H1 (cell line): Measurements from ENCODE around the gene MR1. TPM values are rescaled to one million over a fixed set of nuclear protein-coding genes. Genes with fewer than 3 reads are reported as not detected.

Experiments
- CTCF ChIA-PET: fragments of 300-600 bp; sonication (Branson Sonifier 250); formaldehyde crosslinking; loops from one replicate; lab custom pipeline; 2021; ENCODE audit not compliant: partially characterized antibody; lab: Charles Lee
- POLR2A ChIA-PET: fragments of 300-600 bp; sonication (Branson Sonifier 250); formaldehyde crosslinking; loops from one replicate; lab custom pipeline; 2021; ENCODE audit warnings: inconsistent platforms; ENCODE audit not compliant: partially characterized antibody; lab: Charles Lee
- DNase-seq, 2 experiments: peaks; one replicate each; pipeline versions ENCODE4 v3.0.0 to v3.0.0-alpha.2; 2010 to 2022; ENCODE audit warnings: low spot score in 2 of 2, low read depth in 1 of 2, mixed read lengths in 1 of 2
- FAIRE-seq: peaks from 2 replicates; lab custom pipeline; 2011; peaks lifted over from hg19 to GRCh38; lab: Jason Lieb, UNC
- H2AFZ ChIP-seq: 2 replicates; pipeline ENCODE4 v1.8.1; 2012; ENCODE audit warnings: low read length, inconsistent platforms
- H2AK5ac ChIP-seq: 2 replicates; pipeline ENCODE4 v1.6.1; 2013; ENCODE audit warnings: low read depth, low read length
- H2BK120ac ChIP-seq: replicated peaks from 2 replicates; pipeline ENCODE3; 2013; ENCODE audit warnings: low read depth, low read length, inconsistent platforms
- H2BK12ac ChIP-seq: 2 replicates; pipeline ENCODE4 v1.6.1; 2013; ENCODE audit warnings: low read depth, low read length
- H2BK15ac ChIP-seq: 2 replicates; pipeline ENCODE4 v1.6.1; 2013; ENCODE audit warnings: low read length
- H2BK20ac ChIP-seq: 2 replicates; pipeline ENCODE4 v1.6.1; 2013; ENCODE audit warnings: low read length
- H2BK5ac ChIP-seq: 2 replicates; pipeline ENCODE4 v1.6.1; 2013; ENCODE audit warnings: low read depth, low read length
- H3K14ac ChIP-seq: 2 replicates; pipeline ENCODE4 v1.6.1; 2013; ENCODE audit warnings: inconsistent platforms; ENCODE audit not compliant: insufficient read length
- H3K18ac ChIP-seq: 2 replicates; pipeline ENCODE4 v1.6.1; 2013; ENCODE audit warnings: low read length; ENCODE audit errors: extremely low read depth
- H3K23ac ChIP-seq: 2 replicates; pipeline ENCODE4 v1.6.1; 2013; ENCODE audit warnings: inconsistent platforms; ENCODE audit not compliant: insufficient read length
- H3K23me2 ChIP-seq: 2 replicates; pipeline ENCODE4 v1.6.1; 2013; ENCODE audit warnings: low read depth, low read length
- H3K27ac ChIP-seq: 2 replicates; pipeline ENCODE4 v1.6.1; 2011; ENCODE audit warnings: low read depth, low read length, inconsistent platforms
- H3K27me3 ChIP-seq, 4 experiments: replicated peaks in 1 of 4; 1 replicate in 1 of 4; 2 replicates in 3 of 4; pipeline versions ENCODE4 v1.6.1 to v1.8.1; 2011 to 2013; ENCODE audit warnings: low read length in 3 of 4, mild to moderate bottlenecking in 3 of 4, inconsistent platforms in 2 of 4, mixed read lengths in 2 of 4, moderate library complexity in 1 of 4; ENCODE audit not compliant: control insufficient read depth in 3 of 4, insufficient read depth in 3 of 4; ENCODE audit errors: extremely low read depth in 1 of 4
- H3K36me3 ChIP-seq, 4 experiments: 2 replicates each; pipeline versions ENCODE4 v1.6.1 to v1.8.1; 2011 to 2013; ENCODE audit warnings: mild to moderate bottlenecking in 4 of 4, low read length in 3 of 4, moderate library complexity in 2 of 4, control low read depth in 1 of 4, inconsistent platforms in 1 of 4; ENCODE audit not compliant: insufficient read depth in 4 of 4, control insufficient read depth in 2 of 4
- H3K4ac ChIP-seq: replicated peaks from 2 replicates; pipeline ENCODE3; 2013; ENCODE audit warnings: low read length, low read depth, mixed read lengths, inconsistent platforms; ENCODE audit not compliant: insufficient read length
- H3K4me1 ChIP-seq, 4 experiments: replicated peaks in 1 of 4; 1 replicate in 1 of 4; 2 replicates in 3 of 4; pipeline versions ENCODE4 v1.6.1 to v1.8.1; 2011 to 2013; ENCODE audit warnings: low read length in 3 of 4, inconsistent platforms in 2 of 4, mixed read lengths in 1 of 4; ENCODE audit not compliant: insufficient read depth in 4 of 4, control insufficient read depth in 3 of 4
- H3K4me2 ChIP-seq, 2 experiments: 2 replicates each; pipeline versions ENCODE4 v1.6.1 to v1.8.1; 2011 to 2013; ENCODE audit warnings: low read depth in 2 of 2, low read length in 2 of 2, control low read depth in 1 of 2, inconsistent platforms in 1 of 2, mild to moderate bottlenecking in 1 of 2; ENCODE audit not compliant: insufficient read depth in 1 of 2
- H3K4me3 ChIP-seq, 4 experiments: fragments of 200-600, 300-600 bp in 1 of 4; sonication (generic), shearing (Covaris generic), sonication (Bioruptor Twin) in 1 of 4; 2 replicates each; pipeline versions ENCODE4 v1.5.1 to v1.8.1; 2011 to 2016; ENCODE audit warnings: low read length in 4 of 4, low read depth in 3 of 4, control low read depth in 2 of 4, inconsistent platforms in 2 of 4, mild to moderate bottlenecking in 2 of 4, mixed read lengths in 1 of 4, moderate library complexity in 1 of 4; ENCODE audit not compliant: insufficient read depth in 2 of 4; ENCODE audit errors: extremely low read depth in 1 of 4
- H3K56ac ChIP-seq: replicated peaks from 2 replicates; pipeline ENCODE3; 2013; ENCODE audit warnings: low read depth, mild to moderate bottlenecking, mixed read lengths, low read length, inconsistent platforms; ENCODE audit not compliant: insufficient read length
- H3K79me1 ChIP-seq: 2 replicates; pipeline ENCODE4 v1.6.1; 2013; ENCODE audit warnings: low read depth, low read length, control low read depth
- H3K79me2 ChIP-seq, 2 experiments: 2 replicates each; pipeline versions ENCODE4 v1.6.1 to v1.8.1; 2012 to 2013; ENCODE audit warnings: low read length in 2 of 2, mild to moderate bottlenecking in 2 of 2, inconsistent platforms in 1 of 2; ENCODE audit not compliant: insufficient read depth in 2 of 2, control insufficient read depth in 1 of 2
- H3K9ac ChIP-seq, 4 experiments: replicated peaks in 1 of 4; 1 replicate in 1 of 4; 2 replicates in 3 of 4; pipeline versions ENCODE4 v1.6.1 to v1.8.1; 2011 to 2013; ENCODE audit warnings: low read depth in 3 of 4, low read length in 3 of 4, control low read depth in 2 of 4, mild to moderate bottlenecking in 2 of 4, moderate library complexity in 2 of 4, inconsistent platforms in 1 of 4; ENCODE audit errors: extremely low read depth in 1 of 4
- H3K9me3 ChIP-seq, 2 experiments: 2 replicates each; pipeline versions ENCODE4 v1.6.1 to v1.8.1; 2012 to 2013; ENCODE audit warnings: mild to moderate bottlenecking in 2 of 2, moderate library complexity in 2 of 2, control low read depth in 1 of 2, inconsistent platforms in 1 of 2, low read depth in 1 of 2, low read length in 1 of 2, mixed read lengths in 1 of 2; ENCODE audit not compliant: insufficient read depth in 2 of 2
- H4K20me1 ChIP-seq, 2 experiments: replicated peaks in 1 of 2; 2 replicates each; pipeline versions ENCODE3 to v1.8.1; 2011 to 2013; ENCODE audit warnings: inconsistent platforms in 2 of 2, low read length in 2 of 2, mild to moderate bottlenecking in 1 of 2; ENCODE audit not compliant: insufficient read depth in 2 of 2, control insufficient read depth in 1 of 2
- H4K5ac ChIP-seq: 2 replicates; pipeline ENCODE4 v1.6.1; 2013; ENCODE audit warnings: low read length, low read depth, mixed read lengths, inconsistent platforms; ENCODE audit not compliant: insufficient read length
- H4K8ac ChIP-seq: 2 replicates; pipeline ENCODE4 v1.8.0; 2013; ENCODE audit warnings: mild to moderate bottlenecking, moderate library complexity, low read length, inconsistent platforms; ENCODE audit not compliant: insufficient read depth; ENCODE audit errors: extremely low read depth
- H4K91ac ChIP-seq: replicated peaks from 2 replicates; pipeline ENCODE3; 2013; ENCODE audit warnings: low read length, mixed read lengths, inconsistent platforms; ENCODE audit not compliant: insufficient read length
- BRCA1 ChIP-seq: IDR thresholded peaks from 2 replicates; pipeline ENCODE4 v1.6.1; 2012; ENCODE audit warnings: low read depth, low read length, improper control_type of control experiment
- FOSL1 ChIP-seq: IDR thresholded peaks from 2 replicates; pipeline ENCODE4 v1.6.1; 2011; ENCODE audit warnings: mild to moderate bottlenecking, low read depth, low read length, moderate library complexity; ENCODE audit not compliant: insufficient read depth
- NRF1 ChIP-seq: IDR thresholded peaks from 2 replicates; pipeline ENCODE4 v1.6.1; 2011; ENCODE audit warnings: mild to moderate bottlenecking, low read depth, low read length, improper control_type of control experiment
- RAD21 ChIP-seq, 2 experiments: IDR thresholded peaks in 1 of 2; conservative IDR thresholded peaks in 1 of 2; 2 replicates each; pipeline ENCODE4 v1.6.1; 2011; ENCODE audit warnings: low read depth in 2 of 2, low read length in 2 of 2, improper control_type of control experiment in 1 of 2, inconsistent platforms in 1 of 2, mild to moderate bottlenecking in 1 of 2, moderate library complexity in 1 of 2
- SIRT6 ChIP-seq: IDR thresholded peaks from one replicate; pipeline ENCODE4 v1.7.1; 2012; ENCODE audit warnings: low read length, inconsistent platforms
- TAF7 ChIP-seq: optimal IDR thresholded peaks from 2 replicates; pipeline ENCODE3; 2011; ENCODE audit warnings: low read depth, mild to moderate bottlenecking, inconsistent platforms, low read length, moderate library complexity, borderline replicate concordance
- ZNF274 ChIP-seq: IDR thresholded peaks from 2 replicates; pipeline ENCODE4 v1.7.0; 2012; ENCODE audit warnings: low read length, borderline replicate concordance; ENCODE audit errors: extremely low read depth
- polyA plus RNA-seq, 7 experiments: library from polyadenylated mRNA; depleted of rRNA in 3 of 7; stranded (reverse) in 5 of 7; unstranded in 2 of 7; fragments of >200 nt in 5 of 7; fragments of 200-250 nt in 2 of 7; gene quantifications; 1 replicate in 5 of 7; 2 replicates in 1 of 7; 4 replicates in 1 of 7; pipeline versions ENCODE4 v1.2.1 to v1.2.3, GENCODE V29; 2011 to 2013; ENCODE audit warnings: missing spikeins in 2 of 7, mixed read lengths in 2 of 7
- total RNA-seq: library from RNA; stranded (reverse); fragmentation: NEBNext Ultra II Directional; extraction: Animal tissue kit (Norgen Biotek cat#: 25700); gene quantifications from 2 replicates; pipeline ENCODE4 v1.2.1, GENCODE V29; 2021
- TF ChIP-seq, protein P1 (sequence below): IDR thresholded peaks from 2 replicates; pipeline ENCODE4 v1.6.1; 2011; ENCODE audit warnings: low read length, improper control_type of control experiment

Gene MR1
- total and polyA plus RNA-seq, 2 of the 8 experiments (the other 6 are each of a cell fraction or from before 2014, with no cell fraction given), result 0.09 TPM; not detected in 1

DNA sequence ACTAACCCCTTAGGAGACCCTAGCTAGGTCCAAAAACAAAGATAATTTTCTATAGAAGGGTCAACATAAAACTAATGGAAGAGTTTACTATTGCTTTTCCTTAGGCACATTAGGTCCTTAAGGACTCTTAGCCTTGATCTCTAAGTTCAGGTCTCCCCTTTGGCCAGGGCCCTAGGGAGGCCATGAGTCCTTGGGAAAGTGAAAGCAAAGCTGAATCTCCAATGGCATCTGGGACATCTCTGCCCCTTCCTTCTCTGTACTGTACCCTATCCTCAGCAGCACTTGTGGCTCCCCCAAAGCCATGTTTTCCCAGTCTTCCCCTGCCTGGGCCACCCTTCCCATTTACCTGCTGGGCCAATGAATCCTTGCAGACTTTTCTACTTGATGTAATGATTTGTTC lies 69.1 kb downstream of the MR1 start:
- DNase-seq (no peak), FAIRE-seq (no peak)
- Histone ChIP-seq H3K4ac (no peak overlapping the region), H3K23me2 (peaks cover 16% of the 10 kb centered on the region), H2BK5ac (no peak overlapping the region), H3K36me3 (no peaks in the 10 kb centered on the region), H3K4me3 (no peak overlapping the region), H3K79me1 (no peaks in the 10 kb centered on the region), H2BK120ac (no peak overlapping the region), H2AK5ac (no peak overlapping the region), H3K4me1 (peaks cover 13 to 52% (median 23%) of the 10 kb centered on the region in 4 experiments), H2BK20ac (no peak overlapping the region), H4K20me1 (no peaks in the 10 kb centered on the region), H4K8ac (no peak overlapping the region), H3K9me3 (no peaks in the 10 kb centered on the region), H3K27me3 (peaks cover 9 to 60% (median 42%) of the 10 kb centered on the region in 4 experiments), H3K23ac (no peak overlapping the region), H3K56ac (no peak overlapping the region), H3K9ac (no peak overlapping the region), H2AFZ (no peak overlapping the region), H3K18ac (no peak overlapping the region), H4K5ac (no peak overlapping the region), H2BK12ac (no peak overlapping the region), H4K91ac (no peak overlapping the region), H3K4me2 (no peak overlapping the region; a peak in 1 of 4 replicates), H3K79me2 (no peaks in the 10 kb centered on the region), H2BK15ac (0 out of 2 replicates have a peak overlapping the region, but pooled peaks have one; percentile 62), H3K27ac (no peak overlapping the region), H3K14ac (no peak overlapping the region)
- ChIA-PET POLR2A (interaction anchor here (1.0 to 14.2 kb wide), 6 partner anchors 14 to 180 kb away, joined by 3 to 253 read pairs (median 16); partner anchors contain the start of gene IER5), CTCF (interaction anchor here (0.7 to 10.3 kb wide), 5 partner anchors 13 to 65 kb away, joined by 3 to 79 read pairs (median 4); no protein-coding TSS in a partner anchor)
- no peak for TF ChIP-seq BRCA1
- no peak for TF ChIP-seq RAD21 (IDR thresholded peaks at IDR 0.05 in 1 of 2, conservative IDR thresholded peaks at IDR 0.05 in 1 of 2; ENCODE audit: low read depth in 2 of 2, low read length in 2 of 2)
- no peak for TF ChIP-seq SIRT6
- TF ChIP-seq, protein P1, sequence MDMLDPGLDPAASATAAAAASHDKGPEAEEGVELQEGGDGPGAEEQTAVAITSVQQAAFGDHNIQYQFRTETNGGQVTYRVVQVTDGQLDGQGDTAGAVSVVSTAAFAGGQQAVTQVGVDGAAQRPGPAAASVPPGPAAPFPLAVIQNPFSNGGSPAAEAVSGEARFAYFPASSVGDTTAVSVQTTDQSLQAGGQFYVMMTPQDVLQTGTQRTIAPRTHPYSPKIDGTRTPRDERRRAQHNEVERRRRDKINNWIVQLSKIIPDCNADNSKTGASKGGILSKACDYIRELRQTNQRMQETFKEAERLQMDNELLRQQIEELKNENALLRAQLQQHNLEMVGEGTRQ, result no peak
- TF ChIP-seq ZNF274, result no peak
- no peak for TF ChIP-seq FOSL1
- no peak for TF ChIP-seq NRF1
- no peak for TF ChIP-seq TAF7
